ENCODE measurements around the gene GPS1.

The GPS1 gene

GRCh38 chr17:82086941-82087906 lies 35.5 kb downstream of the GPS1 start:
- no peak for DNase-seq (ENCODE audit: extremely low spot score, insufficient read length, low read depth)
- no peak for FAIRE-seq

- FAIRE-seq: no peak
These were observed 36.5 kb downstream of the GPS1 start for GRCh38 chr17:82087961-82088837.

GRCh38 chr17:82088838-82089722 lies 37.4 kb downstream of the GPS1 start:
- FAIRE-seq: no peak
- DNase-seq (ENCODE audit: extremely low spot score, insufficient read length, low read depth): no peak

More at GRCh38 chr17:82087961-82088837, 36.5 kb downstream of the GPS1 start:
- DNase-seq (ENCODE audit: extremely low spot score, insufficient read length, low read depth): no peak

- FAIRE-seq: no peak
- DNase-seq (ENCODE audit: extremely low spot score, insufficient read length, low read depth): no peak
These were observed 38.2 kb downstream of the GPS1 start for GRCh38 chr17:82089723-82090548.

GRCh38 chr17:82090549-82091263 lies 39.0 kb downstream of the GPS1 start:
- no peak for DNase-seq (ENCODE audit: extremely low spot score, insufficient read length, low read depth)
- no peak for FAIRE-seq

- no peak for FAIRE-seq
- no peak for DNase-seq (ENCODE audit: extremely low spot score, insufficient read length, low read depth)
These were observed 39.8 kb downstream of the GPS1 start for GRCh38 chr17:82091264-82092066.

GRCh38 chr17:82092094-82092586 lies 40.4 kb downstream of the GPS1 start:
- FAIRE-seq (no peak), DNase-seq (ENCODE audit: extremely low spot score, insufficient read length, low read depth) (no peak)

- DNase-seq (ENCODE audit: extremely low spot score, insufficient read length, low read depth) (no peak), FAIRE-seq (no peak)
These were observed 40.9 kb downstream of the GPS1 start for GRCh38 chr17:82092628-82092994.

- DNase-seq (ENCODE audit: extremely low spot score, insufficient read length, low read depth): no peak
- FAIRE-seq: no peak
These were observed 41.5 kb downstream of the GPS1 start for GRCh38 chr17:82092995-82093751.

- no peak for DNase-seq (ENCODE audit: extremely low spot score, insufficient read length, low read depth)
These were observed 43.5 kb downstream of the GPS1 start for GRCh38 chr17:82094931-82095776.

GRCh38 chr17:82095777-82096708 lies 44.3 kb downstream of the GPS1 start:
- FAIRE-seq: no peak
- no peak for DNase-seq (ENCODE audit: extremely low spot score, insufficient read length, low read depth)

More at GRCh38 chr17:82094931-82095776, 43.5 kb downstream of the GPS1 start:
- FAIRE-seq: no peak

- FAIRE-seq: no peak
- no peak for DNase-seq (ENCODE audit: extremely low spot score, insufficient read length, low read depth)
These were observed 45.0 kb downstream of the GPS1 start for GRCh38 chr17:82096709-82097183.

GRCh38 chr17:82097184-82097918 lies 45.7 kb downstream of the GPS1 start:
- DNase-seq (ENCODE audit: extremely low spot score, insufficient read length, low read depth): no peak
- no peak for FAIRE-seq

- no peak for DNase-seq (ENCODE audit: extremely low spot score, insufficient read length, low read depth)
These were observed 46.1 kb downstream of the GPS1 start for GRCh38 chr17:82097919-82098168.

More at GRCh38 chr17:82097919-82098168, 46.1 kb downstream of the GPS1 start:
- FAIRE-seq: no peak

Measured in GM18507 (cell line).